ENCODE measurements around the gene FOXJ3. TPM values are rescaled to one million over a fixed set of nuclear protein-coding genes. Genes with fewer than 3 reads are reported as not detected.

Gene FOXJ3
- total and polyA plus RNA-seq, 2 of the 4 experiments (the other 2 are of a cell fraction) = 16.7 to 30.5 TPM

DNA sequence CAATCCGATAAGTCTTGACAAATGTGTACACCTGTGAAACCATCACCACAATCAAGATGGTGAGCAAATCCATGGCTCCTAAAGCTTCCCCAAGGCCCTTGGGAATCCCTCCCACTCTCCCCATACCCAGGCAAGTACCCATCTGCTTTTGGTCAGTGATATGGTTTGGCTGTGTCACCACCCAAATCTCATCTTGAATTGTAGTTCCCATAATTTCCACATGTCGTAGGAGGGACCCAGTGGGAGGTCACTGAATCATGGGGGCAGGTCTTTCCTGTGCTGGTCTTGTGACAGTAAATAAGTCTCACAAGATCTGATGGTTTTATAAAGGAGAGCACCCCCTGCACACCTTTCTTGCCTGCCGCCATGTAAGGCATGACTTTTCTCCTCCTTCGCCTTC lies 196.4 kb downstream of the FOXJ3 start:
- DNase-seq (no peak), ATAC-seq (ENCODE audit: low read depth) (no peak)
- no peaks in the 10 kb centered on the region for H3K36me3 ChIP-seq (ENCODE audit: control insufficient read depth, insufficient read depth, low read length)
- H2BK15ac ChIP-seq (ENCODE audit: low read depth, low read length) = no peak overlapping the region
- H2BK5ac ChIP-seq (ENCODE audit: low read depth, low read length, poor library complexity, severe bottlenecking) = no peak overlapping the region
- BruUV-seq (replicated peaks) = no TSS peak
- no peak overlapping the region for H3K14ac ChIP-seq (replicated peaks; ENCODE audit: low read depth, low read length)
- no peak overlapping the region for H2AK5ac ChIP-seq (ENCODE audit: low read depth, low read length)
- ChIA-PET CTCF (no interaction called here), POLR2A (ENCODE audit: unreplicated experiment) (no interaction called here)
- H3K27ac ChIP-seq (ENCODE audit: insufficient read depth, low read length) = no peak overlapping the region
- no peak overlapping the region for H3K4me3 ChIP-seq (ENCODE audit: insufficient read depth, low read depth, low read length)
- WGBS, 2 experiments (ENCODE audit: extremely low coverage in 2 of 2, insufficient read length in 1 of 2) = no CpG with 5 or more reads among the region's 4 CpGs
- H3K9ac ChIP-seq (ENCODE audit: low read depth, low read length) = no peak overlapping the region
- no peak overlapping the region for H2AFZ ChIP-seq (replicated peaks; ENCODE audit: low read length, poor library complexity)
- no peaks in the 10 kb centered on the region for H3K4me1 ChIP-seq (ENCODE audit: control insufficient read depth, insufficient read depth, low read length)
- no peak overlapping the region for H4K91ac ChIP-seq (ENCODE audit: insufficient read depth, low read depth, low read length)
- H3K4ac ChIP-seq (ENCODE audit: low read depth, low read length) = no peak overlapping the region
- H3K18ac ChIP-seq (ENCODE audit: low read depth, low read length) = no peak overlapping the region
- H3K23ac ChIP-seq (ENCODE audit: low read depth, low read length) = no peak overlapping the region
- in situ Hi-C loops (cut with MboI; ENCODE audit: low sequenced_read_pairs) (no loop called here), intact Hi-C loops (cut with micrococcal nuclease) (no loop called here), dilution Hi-C loops (cut with HindIII; ENCODE audit: low sequenced_read_pairs, unreplicated experiment) (no loop called here)
- H2AK9ac ChIP-seq (replicated peaks; ENCODE audit: low read depth, low read length, poor library complexity) = no peak overlapping the region
- H3K56ac ChIP-seq (ENCODE audit: extremely low read depth, insufficient read depth, low read length) = no peak overlapping the region
- H4K20me1 ChIP-seq (ENCODE audit: insufficient read depth, low read length) = no peaks in the 10 kb centered on the region
- H3K79me1 ChIP-seq (ENCODE audit: low read depth in 1 of 2, low read length in 2 of 2) = no peaks in the 10 kb centered on the region
- no peak overlapping the region for H2BK20ac ChIP-seq (ENCODE audit: low read depth, low read length)
- H3K9me3 ChIP-seq (ENCODE audit: control insufficient read depth, insufficient read depth, low read length) = no peaks in the 10 kb centered on the region
- H3K4me2 ChIP-seq (ENCODE audit: low read depth, low read length) = no peak overlapping the region
- no peak overlapping the region for H4K8ac ChIP-seq (ENCODE audit: low read depth in 2 of 2, low read length in 2 of 2)
- no peaks in the 10 kb centered on the region for H3K9me1 ChIP-seq (ENCODE audit: insufficient read depth, low read length)
- TF ChIP-seq FOS (IDR thresholded peaks at IDR 0.05; ENCODE audit: low read depth, low read length) (no peak), USF2 (IDR thresholded peaks at IDR 0.05; ENCODE audit: low read depth, low read length) (no peak), CEBPB (IDR thresholded peaks at IDR 0.05; ENCODE audit: low read depth, low read length) (no peak), RFX5 (IDR thresholded peaks at IDR 0.05; ENCODE audit: low read depth, low read length) (no peak), RCOR1 (IDR thresholded peaks at IDR 0.05; ENCODE audit: insufficient replicate concordance, low read length) (no peak), SMC3 (IDR thresholded peaks at IDR 0.05; ENCODE audit: low read depth, low read length) (no peak), NFE2L2 (IDR thresholded peaks at IDR 0.05; ENCODE audit: low read depth, low read length) (no peak), MXI1 (IDR thresholded peaks at IDR 0.05; ENCODE audit: borderline replicate concordance, low read depth, low read length) (no peak), RAD21 (IDR thresholded peaks at IDR 0.05; ENCODE audit: low read length) (no peak), BHLHE40 (IDR thresholded peaks at IDR 0.05; ENCODE audit: low read depth, low read length) (no peak), CHD1 (IDR thresholded peaks at IDR 0.05; ENCODE audit: low read depth, low read length) (no peak), MAZ (IDR thresholded peaks at IDR 0.05; ENCODE audit: borderline replicate concordance, low read depth, low read length) (no peak), CTCF (conservative IDR thresholded peaks at IDR 0.05; ENCODE audit: low read depth, low read length) (no peak), POLR2A (IDR thresholded peaks at IDR 0.05; ENCODE audit: low read depth, low read length) (no peak), MAFK (IDR thresholded peaks at IDR 0.05; ENCODE audit: low read depth, low read length) (no peak)
- TF ChIP-seq, protein P1, sequence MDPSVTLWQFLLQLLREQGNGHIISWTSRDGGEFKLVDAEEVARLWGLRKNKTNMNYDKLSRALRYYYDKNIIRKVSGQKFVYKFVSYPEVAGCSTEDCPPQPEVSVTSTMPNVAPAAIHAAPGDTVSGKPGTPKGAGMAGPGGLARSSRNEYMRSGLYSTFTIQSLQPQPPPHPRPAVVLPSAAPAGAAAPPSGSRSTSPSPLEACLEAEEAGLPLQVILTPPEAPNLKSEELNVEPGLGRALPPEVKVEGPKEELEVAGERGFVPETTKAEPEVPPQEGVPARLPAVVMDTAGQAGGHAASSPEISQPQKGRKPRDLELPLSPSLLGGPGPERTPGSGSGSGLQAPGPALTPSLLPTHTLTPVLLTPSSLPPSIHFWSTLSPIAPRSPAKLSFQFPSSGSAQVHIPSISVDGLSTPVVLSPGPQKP (IDR thresholded peaks at IDR 0.05; ENCODE audit: borderline replicate concordance, low read depth, low read length) = no peak
- no peak overlapping the region for H2BK120ac ChIP-seq (ENCODE audit: low read depth, low read length)
- no peak overlapping the region for H4K5ac ChIP-seq (ENCODE audit: low read depth, low read length)
- H3K27me3 ChIP-seq (ENCODE audit: control insufficient read depth, insufficient read depth, low read length) = peaks cover 33% of the 10 kb centered on the region

Data from IMR-90 (cell line).